ENCODE measurements around the gene C12orf57.

Gene C12orf57

DNA sequence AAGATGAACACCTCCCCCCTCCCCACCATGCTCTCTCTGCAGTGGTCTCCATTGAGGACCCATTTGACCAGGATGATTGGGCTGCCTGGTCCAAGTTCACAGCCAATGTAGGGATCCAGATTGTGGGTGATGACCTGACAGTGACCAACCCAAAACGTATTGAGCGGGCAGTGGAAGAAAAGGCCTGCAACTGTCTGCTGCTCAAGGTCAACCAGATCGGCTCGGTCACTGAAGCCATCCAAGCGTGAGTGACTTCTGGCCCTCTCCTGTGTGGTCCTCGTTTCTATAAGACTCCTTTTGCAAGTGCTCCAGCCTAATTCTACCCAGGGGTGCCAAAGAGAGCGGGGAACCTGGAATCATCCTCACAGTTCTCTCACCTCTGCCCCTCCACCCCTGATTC lies 22.3 kb upstream of the C12orf57 start:
- TF ChIP-seq CTCF (IDR thresholded peaks at IDR 0.05; ENCODE audit: borderline replicate concordance, insufficient read depth, low read depth, low read length): no peak
- H3K4me3 ChIP-seq (ENCODE audit: low read depth, low read length): no peak overlapping the region

- no peak overlapping the region for H3K4me3 ChIP-seq (ENCODE audit: low read depth, low read length)
- TF ChIP-seq CTCF (IDR thresholded peaks at IDR 0.05; ENCODE audit: borderline replicate concordance, insufficient read depth, low read depth, low read length): peak; percentile 9; the same call in 1 of the 2 replicates
These were observed 21.6 kb upstream of the C12orf57 start for GRCh38 chr12:6921996-6922946.

GRCh38 chr12:6923003-6923732 lies 20.7 kb upstream of the C12orf57 start:
- TF ChIP-seq CTCF (IDR thresholded peaks at IDR 0.05; ENCODE audit: borderline replicate concordance, insufficient read depth, low read depth, low read length): no peak
- no peak overlapping the region for H3K4me3 ChIP-seq (ENCODE audit: low read depth, low read length)

GRCh38 chr12:6923851-6924250 lies 20.0 kb upstream of the C12orf57 start:
- no peak overlapping the region for H3K4me3 ChIP-seq (ENCODE audit: low read depth, low read length)
- no peak for TF ChIP-seq CTCF (IDR thresholded peaks at IDR 0.05; ENCODE audit: borderline replicate concordance, insufficient read depth, low read depth, low read length)

DNA sequence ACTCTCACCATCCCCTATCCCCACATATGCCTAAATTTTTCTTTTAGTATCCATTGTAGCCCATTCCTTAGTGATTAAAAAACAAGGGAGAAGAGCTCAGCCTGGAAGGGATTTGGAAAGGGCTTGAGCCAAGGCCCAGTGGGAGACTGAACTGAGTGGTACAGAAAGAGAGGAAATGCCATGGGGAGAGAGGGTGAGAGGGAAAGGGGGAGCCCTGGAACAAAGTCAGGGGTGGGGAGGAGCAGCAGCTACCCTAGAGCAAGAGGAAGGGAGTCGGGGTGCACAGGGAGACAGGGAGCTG lies 18.6 kb upstream of the C12orf57 start:
- no peak for TF ChIP-seq CTCF (IDR thresholded peaks at IDR 0.05; ENCODE audit: borderline replicate concordance, insufficient read depth, low read depth, low read length)
- H3K4me3 ChIP-seq (ENCODE audit: low read depth, low read length): no peak overlapping the region

- no peak overlapping the region for H3K4me3 ChIP-seq (ENCODE audit: low read depth, low read length)
- TF ChIP-seq CTCF (IDR thresholded peaks at IDR 0.05; ENCODE audit: borderline replicate concordance, insufficient read depth, low read depth, low read length): no peak
These were observed 18.1 kb upstream of the C12orf57 start for GRCh38 chr12:6925540-6926279.

All from GM12875 (cell line).